ENCODE results near the gene IGFBP3.
A peak's percentile ranks its signal among the peaks of the same experiment; 100 is the strongest.

The IGFBP3 gene

DNA sequence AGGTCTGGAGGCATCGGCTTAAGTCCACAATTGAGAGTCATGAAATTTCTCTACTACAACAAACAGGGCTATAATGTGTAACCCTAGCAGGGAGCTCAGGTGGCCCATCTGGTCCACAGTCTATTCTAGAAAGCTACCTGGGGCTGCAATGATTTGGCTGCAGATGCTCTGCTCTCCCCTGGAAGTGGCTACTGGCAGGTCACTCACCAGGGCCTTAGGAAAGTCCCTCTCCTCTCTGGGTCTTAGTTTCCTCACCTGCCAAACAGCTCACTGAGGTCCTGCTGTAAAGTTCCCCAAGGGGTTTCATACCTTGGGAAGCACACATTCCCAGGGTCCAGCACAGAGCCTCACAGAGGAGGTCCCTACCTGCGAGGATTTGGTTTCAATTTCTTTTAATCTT is 2.5 kb downstream of the IGFBP3 start:
- DNase-seq (ENCODE audit: low read depth in 2 of 2) = no peak
- H3K4me3 ChIP-seq (replicated peaks in 1 of 2; ENCODE audit: low read depth in 2 of 2, low read length in 2 of 2) = no peak overlapping the region

DNA sequence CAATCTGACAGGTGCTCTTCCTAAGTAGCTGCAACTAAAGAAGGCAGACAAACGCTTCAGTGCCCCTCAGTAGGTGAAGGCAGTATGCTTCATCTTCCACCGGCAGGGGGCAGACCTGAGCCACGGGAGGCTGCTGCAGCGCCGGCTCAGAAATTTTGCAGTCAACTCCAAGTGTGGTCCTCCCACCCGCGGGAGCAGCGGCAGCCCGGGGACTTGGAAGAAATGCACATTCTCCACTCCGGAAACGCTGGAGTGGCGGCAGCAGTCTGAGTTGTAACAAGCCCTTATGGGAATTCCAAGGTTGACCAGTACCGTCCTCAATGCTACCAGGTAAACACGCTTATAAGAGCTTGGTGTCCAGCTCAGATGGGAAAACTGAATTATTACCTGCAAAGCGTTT is 3.4 kb downstream of the IGFBP3 start:
- no peak overlapping the region for H3K4me3 ChIP-seq (replicated peaks in 1 of 2; ENCODE audit: low read depth in 2 of 2, low read length in 2 of 2)
- TF ChIP-seq, protein P1, sequence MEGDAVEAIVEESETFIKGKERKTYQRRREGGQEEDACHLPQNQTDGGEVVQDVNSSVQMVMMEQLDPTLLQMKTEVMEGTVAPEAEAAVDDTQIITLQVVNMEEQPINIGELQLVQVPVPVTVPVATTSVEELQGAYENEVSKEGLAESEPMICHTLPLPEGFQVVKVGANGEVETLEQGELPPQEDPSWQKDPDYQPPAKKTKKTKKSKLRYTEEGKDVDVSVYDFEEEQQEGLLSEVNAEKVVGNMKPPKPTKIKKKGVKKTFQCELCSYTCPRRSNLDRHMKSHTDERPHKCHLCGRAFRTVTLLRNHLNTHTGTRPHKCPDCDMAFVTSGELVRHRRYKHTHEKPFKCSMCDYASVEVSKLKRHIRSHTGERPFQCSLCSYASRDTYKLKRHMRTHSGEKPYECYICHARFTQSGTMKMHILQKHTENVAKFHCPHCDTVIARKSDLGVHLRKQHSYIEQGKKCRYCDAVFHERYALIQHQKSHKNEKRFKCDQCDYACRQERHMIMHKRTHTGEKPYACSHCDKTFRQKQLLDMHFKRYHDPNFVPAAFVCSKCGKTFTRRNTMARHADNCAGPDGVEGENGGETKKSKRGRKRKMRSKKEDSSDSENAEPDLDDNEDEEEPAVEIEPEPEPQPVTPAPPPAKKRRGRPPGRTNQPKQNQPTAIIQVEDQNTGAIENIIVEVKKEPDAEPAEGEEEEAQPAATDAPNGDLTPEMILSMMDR (IDR thresholded peaks at IDR 0.05; ENCODE audit: low read depth, low read length) = peak; percentile 98
- DNase-seq (ENCODE audit: low read depth in 2 of 2) = peak; percentile 76 to 77

More for the DNA sequence above, 2.5 kb downstream of the IGFBP3 start:
- TF ChIP-seq, protein P1 (IDR thresholded peaks at IDR 0.05; ENCODE audit: low read depth, low read length) = no peak

DNA sequence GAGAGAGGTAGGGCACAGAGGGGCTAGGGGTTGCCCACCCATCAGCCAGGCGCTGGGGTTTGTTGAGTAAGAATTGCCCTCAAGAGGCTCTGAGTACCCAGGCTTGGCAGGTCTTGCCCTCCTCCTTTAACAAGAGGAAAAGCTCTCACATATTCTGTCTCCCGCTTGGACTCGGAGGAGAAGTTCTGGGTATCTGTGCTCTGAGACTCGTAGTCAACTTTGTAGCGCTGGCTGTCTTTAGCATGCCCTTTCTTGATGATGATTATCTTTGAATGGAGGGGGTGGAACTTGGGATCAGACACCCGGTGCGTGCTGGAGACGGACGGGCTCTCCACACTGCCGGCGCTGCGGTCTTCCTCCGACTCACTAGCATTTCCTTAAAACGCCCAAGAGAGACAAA is 4.0 kb downstream of the IGFBP3 start:
- TF ChIP-seq, protein P1 (IDR thresholded peaks at IDR 0.05; ENCODE audit: low read depth, low read length) = no peak
- no peak for DNase-seq (ENCODE audit: low read depth in 2 of 2)
- H3K4me3 ChIP-seq (replicated peaks in 1 of 2; ENCODE audit: low read depth in 2 of 2, low read length in 2 of 2) = no peak overlapping the region

DNA sequence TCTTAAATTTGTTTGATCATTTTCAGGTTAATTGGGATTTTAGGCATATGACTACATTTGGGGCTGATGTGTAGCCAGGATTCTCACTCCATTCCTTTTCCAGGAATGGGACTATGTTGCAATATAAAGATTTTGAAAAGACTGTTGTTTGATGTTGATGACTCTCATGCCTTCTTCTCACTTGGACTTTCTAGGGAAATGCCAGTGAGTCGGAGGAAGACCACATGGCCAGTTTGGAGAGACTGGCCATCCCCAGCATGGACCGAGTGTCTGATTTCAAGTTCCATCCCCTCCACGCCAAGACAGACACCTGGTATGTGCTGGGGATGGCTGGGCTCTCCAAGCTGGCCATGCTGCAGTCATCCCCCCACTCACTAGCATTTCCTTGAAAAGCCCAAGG is 5.5 kb downstream of the IGFBP3 start:
- peak in 1 of 2 donors; percentile 14 for DNase-seq (ENCODE audit: low read depth in 2 of 2)
- no peak overlapping the region for H3K4me3 ChIP-seq (replicated peaks in 1 of 2; ENCODE audit: low read depth in 2 of 2, low read length in 2 of 2)
- TF ChIP-seq, protein P1 (IDR thresholded peaks at IDR 0.05; ENCODE audit: low read depth, low read length) = no peak

DNA sequence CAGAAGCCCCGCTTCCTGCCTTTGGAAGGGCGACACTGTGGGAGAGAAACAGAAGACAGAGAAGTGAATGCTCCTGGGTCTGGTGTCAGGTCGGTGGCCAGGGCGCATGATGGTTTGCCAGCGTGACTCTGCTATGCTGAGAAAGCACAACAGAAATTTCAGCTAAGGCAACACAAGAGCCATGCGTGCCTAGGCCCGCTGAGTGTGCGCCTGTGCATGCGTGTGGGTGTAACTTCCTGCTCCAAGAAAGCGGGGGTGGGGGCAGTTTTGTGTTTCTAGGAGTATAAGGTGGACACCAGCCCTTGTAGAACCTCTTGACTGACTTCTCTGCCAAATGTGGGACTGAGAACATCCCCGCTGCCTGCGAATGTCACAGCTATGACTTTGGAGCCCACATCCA is 6.2 kb downstream of the IGFBP3 start:
- TF ChIP-seq, protein P1 (IDR thresholded peaks at IDR 0.05; ENCODE audit: low read depth, low read length) = no peak
- no peak for DNase-seq (ENCODE audit: low read depth in 2 of 2)
- no peak overlapping the region for H3K4me3 ChIP-seq (replicated peaks in 1 of 2; ENCODE audit: low read depth in 2 of 2, low read length in 2 of 2)

DNA sequence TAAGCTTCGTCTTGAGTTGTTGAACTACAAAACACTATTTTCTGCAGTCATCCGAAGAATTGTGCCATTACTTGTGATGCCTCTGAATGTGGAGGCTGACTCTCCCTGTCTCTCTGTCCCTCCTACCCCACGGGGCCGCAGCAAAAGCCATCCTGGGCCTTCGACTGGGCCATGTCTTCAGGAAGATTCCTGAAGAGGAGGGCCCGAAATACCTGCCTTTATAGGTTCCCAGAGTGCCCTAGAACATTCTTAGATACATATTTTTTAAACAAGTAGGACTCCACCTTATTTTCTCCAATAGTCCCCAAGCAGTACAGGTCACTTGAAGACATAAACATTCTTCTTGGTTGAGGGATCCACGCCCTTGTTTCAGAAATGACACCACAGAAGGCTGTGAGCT is 8.1 kb downstream of the IGFBP3 start:
- TF ChIP-seq, protein P1 (IDR thresholded peaks at IDR 0.05; ENCODE audit: low read depth, low read length) = no peak
- H3K4me3 ChIP-seq (replicated peaks in 1 of 2; ENCODE audit: low read depth in 2 of 2, low read length in 2 of 2) = no peak overlapping the region
- no peak for DNase-seq (ENCODE audit: low read depth in 2 of 2)

DNA sequence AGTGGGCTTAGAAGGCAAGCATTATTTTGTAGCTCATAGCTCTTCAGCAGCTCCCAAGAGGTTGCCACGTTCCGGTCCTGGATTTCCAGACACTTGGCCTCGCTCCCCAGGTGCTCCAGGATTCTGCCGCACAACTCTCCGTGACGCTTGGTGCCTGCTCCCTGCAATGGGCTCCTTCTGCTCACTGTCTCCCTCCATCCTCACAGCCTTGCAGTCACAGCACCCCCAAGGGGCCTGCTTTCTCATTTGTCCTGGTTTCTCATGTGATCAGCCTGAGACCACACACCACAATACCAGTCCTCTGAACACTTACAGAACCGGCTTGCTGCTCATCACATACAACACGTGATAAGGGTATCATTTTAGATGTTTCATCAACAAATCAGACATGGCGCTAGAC is 9.8 kb downstream of the IGFBP3 start:
- DNase-seq (ENCODE audit: low read depth in 2 of 2) = no peak
- no peak overlapping the region for H3K4me3 ChIP-seq (replicated peaks in 1 of 2; ENCODE audit: low read depth in 2 of 2, low read length in 2 of 2)
- TF ChIP-seq, protein P1 (IDR thresholded peaks at IDR 0.05; ENCODE audit: low read depth, low read length) = no peak
